ENCODE measurements around the gene TMEM178B. TPM values are rescaled to one million over a fixed set of nuclear protein-coding genes. Genes with fewer than 3 reads are reported as not detected.
A peak's percentile ranks its signal among the peaks of the same experiment; 100 is the strongest.

TMEM178B gene
- total RNA-seq, 2 donors from 2014 or later, result 1.7 to 2.1 TPM

DNA sequence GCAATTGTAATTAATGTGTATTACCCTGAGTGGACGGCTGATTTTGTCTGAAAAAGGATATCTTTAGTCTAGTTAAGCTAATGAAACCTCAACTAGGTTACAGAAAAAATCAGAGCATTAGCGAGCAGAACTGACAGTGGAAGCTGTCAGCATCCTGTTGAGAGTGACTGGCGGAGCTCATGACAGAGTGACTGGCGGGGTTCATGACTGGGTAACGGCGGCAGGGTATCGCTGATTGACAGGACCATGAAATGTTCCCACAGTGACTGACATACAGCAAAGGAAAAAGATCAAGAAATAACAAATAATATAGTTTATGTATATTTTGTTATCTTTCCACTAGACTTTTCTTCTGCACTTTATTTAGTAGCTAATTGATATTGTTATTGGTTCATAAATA lies 274.9 kb downstream of the TMEM178B start:
- ATAC-seq (replicated peaks), result no peak
- H3K4me1 Mint-ChIP-seq, result no peaks in the 10 kb centered on the region
- no peaks in the 10 kb centered on the region for H3K9me3 Mint-ChIP-seq
- H3K4me3 Mint-ChIP-seq, result no peak overlapping the region
- H3K36me3 Mint-ChIP-seq (ENCODE audit: low read depth), result no peaks in the 10 kb centered on the region
- H3K27me3 Mint-ChIP-seq, result peaks cover 17% of the 10 kb centered on the region
- no peak overlapping the region for H3K27ac Mint-ChIP-seq

DNA sequence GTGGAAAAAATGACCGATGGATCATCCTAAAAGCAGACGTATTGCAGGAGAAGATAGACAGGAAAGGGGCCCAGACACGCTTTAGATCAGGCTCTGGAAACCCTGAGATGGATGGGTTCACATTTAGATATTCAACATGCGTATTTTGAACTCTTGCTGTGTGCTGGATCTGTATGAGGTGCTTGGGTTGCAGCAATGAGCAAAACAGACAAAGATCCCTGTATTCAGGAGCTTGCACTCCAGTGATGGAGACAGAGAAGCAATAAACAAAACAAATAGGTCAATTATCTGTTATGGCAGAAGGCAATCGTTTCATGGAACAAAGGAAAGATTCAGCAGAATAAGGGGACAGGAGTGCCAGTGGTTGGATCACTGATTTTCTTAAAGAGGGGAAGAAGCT lies 275.5 kb downstream of the TMEM178B start:
- Mint-ChIP-seq H3K36me3 (ENCODE audit: low read depth) (no peaks in the 10 kb centered on the region), H3K27me3 (peaks cover 17% of the 10 kb centered on the region), H3K9me3 (no peaks in the 10 kb centered on the region), H3K4me3 (no peak overlapping the region), H3K27ac (no peak overlapping the region), H3K4me1 (peaks cover 2% of the 10 kb centered on the region)
- ATAC-seq (replicated peaks), result no peak

DNA sequence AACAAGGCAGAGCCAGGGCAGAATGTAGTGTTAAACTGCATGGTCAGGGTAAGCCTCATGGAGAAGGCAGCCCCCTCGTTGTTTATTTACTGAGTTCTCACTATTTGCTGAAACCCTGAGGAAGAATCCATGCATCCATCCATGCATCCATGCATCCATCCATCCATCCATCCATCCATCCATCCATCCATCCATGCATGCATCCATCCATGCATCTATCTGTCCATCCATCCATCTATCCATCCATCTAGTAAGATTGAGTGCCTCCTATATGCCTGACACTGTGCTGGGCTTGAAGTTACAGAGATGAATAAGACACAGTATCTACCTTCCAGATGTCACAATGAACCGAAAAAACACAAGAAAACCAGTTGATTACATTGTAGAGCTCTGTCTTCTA lies 275.9 kb downstream of the TMEM178B start:
- Mint-ChIP-seq H3K27ac (no peak overlapping the region), H3K4me1 (peaks cover 5% of the 10 kb centered on the region), H3K27me3 (peaks cover 17% of the 10 kb centered on the region), H3K36me3 (ENCODE audit: low read depth) (no peaks in the 10 kb centered on the region), H3K9me3 (no peaks in the 10 kb centered on the region), H3K4me3 (no peak overlapping the region)
- no peak for ATAC-seq (replicated peaks)

DNA sequence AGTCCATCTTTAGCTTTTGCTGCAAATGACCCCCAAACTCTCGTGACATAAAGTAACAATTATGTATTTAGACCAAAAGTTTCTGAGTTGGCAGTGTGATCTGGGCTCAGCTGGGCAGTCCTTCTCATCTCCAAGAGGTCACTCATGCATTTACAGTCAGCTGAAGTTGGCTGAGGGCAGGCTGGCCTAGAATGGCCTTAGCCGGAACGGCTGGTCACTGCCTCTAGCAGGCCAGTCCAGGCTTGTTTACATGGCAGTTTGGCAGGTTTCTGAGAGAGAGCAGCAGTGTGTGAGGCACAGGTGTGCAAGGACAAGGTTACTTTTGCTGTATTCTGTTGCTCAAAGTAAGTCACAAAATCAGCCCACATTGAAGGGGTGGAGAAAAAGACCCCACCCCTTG lies 277.3 kb downstream of the TMEM178B start:
- Mint-ChIP-seq H3K4me1 (peaks cover 5% of the 10 kb centered on the region), H3K27me3 (peaks cover 17% of the 10 kb centered on the region), H3K4me3 (no peak overlapping the region), H3K9me3 (no peaks in the 10 kb centered on the region), H3K27ac (no peak overlapping the region), H3K36me3 (ENCODE audit: low read depth) (no peaks in the 10 kb centered on the region)
- ATAC-seq (replicated peaks), result no peak

DNA sequence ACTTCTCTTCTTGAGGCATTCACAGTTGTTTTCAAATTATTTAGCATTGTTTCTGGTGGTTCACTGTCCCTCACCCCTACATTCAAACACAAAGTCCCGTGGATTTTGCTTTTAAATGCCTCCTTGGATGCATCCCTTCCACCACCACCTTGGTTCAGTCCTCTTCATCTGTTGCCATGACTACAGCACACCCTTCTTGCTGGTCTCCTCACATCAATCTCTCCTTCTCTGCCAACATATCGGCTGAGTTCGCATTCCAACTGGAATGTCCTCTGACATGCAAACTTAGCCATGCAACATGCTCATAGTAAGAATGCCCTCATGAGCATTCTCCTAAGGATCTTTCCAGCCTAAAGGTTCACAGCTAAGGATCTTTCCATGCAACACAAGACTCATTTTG lies 279.1 kb downstream of the TMEM178B start:
- H3K4me1 Mint-ChIP-seq, result peaks cover 5% of the 10 kb centered on the region
- H3K36me3 Mint-ChIP-seq (ENCODE audit: low read depth), result no peaks in the 10 kb centered on the region
- peaks cover 21% of the 10 kb centered on the region for H3K27me3 Mint-ChIP-seq
- no peak for ATAC-seq (replicated peaks)
- no peak overlapping the region for H3K27ac Mint-ChIP-seq
- H3K9me3 Mint-ChIP-seq, result no peaks in the 10 kb centered on the region
- no peak overlapping the region for H3K4me3 Mint-ChIP-seq

DNA sequence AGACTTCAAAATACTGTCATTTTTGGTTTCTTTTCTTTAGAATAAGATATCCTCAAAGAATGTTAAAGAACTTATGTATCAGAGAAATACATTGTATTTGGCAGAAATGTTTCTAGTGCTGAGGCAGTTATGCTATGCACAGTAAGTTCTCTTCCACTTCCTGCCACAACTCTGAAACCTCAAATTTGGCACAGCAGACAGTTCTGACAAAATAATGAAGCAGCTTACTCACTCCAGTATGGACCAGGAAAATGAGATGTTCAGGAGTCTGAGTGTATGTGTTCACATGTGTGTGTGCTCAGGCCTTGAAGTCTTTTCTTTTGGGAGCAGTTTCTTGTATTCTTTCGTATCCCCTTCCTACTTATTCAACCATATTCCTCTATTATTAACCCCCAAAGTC lies 280.4 kb downstream of the TMEM178B start:
- peak; percentile 61 for ATAC-seq (replicated peaks)
- peaks cover 16% of the 10 kb centered on the region for H3K27me3 Mint-ChIP-seq
- peaks cover 5% of the 10 kb centered on the region for H3K4me1 Mint-ChIP-seq
- H3K4me3 Mint-ChIP-seq, result no peak overlapping the region
- no peaks in the 10 kb centered on the region for H3K36me3 Mint-ChIP-seq (ENCODE audit: low read depth)
- peaks cover 2% of the 10 kb centered on the region for H3K9me3 Mint-ChIP-seq
- H3K27ac Mint-ChIP-seq, result no peak overlapping the region

DNA sequence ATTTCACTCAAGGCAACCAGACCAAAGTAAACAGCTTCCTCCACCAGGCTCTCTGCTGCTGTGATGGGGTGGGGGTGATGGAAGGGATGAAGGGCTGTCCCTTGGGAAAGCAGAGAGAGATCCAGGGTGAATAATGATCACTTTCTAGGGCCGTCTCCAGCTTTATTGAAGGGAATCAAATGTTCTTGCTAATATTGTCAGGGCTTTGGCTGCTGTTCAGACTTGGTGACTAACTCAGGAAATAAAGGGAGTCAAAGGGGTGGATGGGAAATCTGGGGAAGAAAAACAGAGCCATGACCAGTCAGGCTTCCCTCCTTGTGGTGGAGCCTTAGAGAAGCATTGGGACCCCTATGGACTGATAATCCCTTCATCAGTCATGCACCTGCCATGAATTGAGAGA lies 281.2 kb downstream of the TMEM178B start:
- H3K27ac Mint-ChIP-seq, result no peak overlapping the region
- no peaks in the 10 kb centered on the region for H3K36me3 Mint-ChIP-seq (ENCODE audit: low read depth)
- peaks cover 3% of the 10 kb centered on the region for H3K9me3 Mint-ChIP-seq
- no peak overlapping the region for H3K4me3 Mint-ChIP-seq
- peaks cover 5% of the 10 kb centered on the region for H3K4me1 Mint-ChIP-seq
- ATAC-seq (replicated peaks), result no peak
- H3K27me3 Mint-ChIP-seq, result peaks cover 10% of the 10 kb centered on the region

DNA sequence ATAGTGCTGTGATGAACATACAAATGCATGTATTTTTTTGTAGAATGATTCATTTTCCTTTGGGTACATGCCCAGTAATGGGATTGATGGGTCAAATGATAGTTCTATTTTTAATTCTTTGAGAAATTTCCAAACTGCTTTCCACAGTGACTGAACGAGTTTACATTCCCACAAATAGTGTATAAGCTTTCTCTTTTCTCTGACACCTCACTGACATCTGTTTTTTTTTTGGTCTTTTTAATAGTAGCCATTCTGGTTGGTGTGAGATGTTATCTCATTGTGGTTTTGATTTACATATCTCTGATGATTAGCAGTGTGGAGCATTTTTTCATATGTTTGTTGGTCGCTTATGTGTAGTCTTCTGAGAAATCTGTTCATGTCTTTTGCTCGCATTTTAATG lies 282.3 kb downstream of the TMEM178B start:
- H3K27ac Mint-ChIP-seq, result no peak overlapping the region
- no peaks in the 10 kb centered on the region for H3K36me3 Mint-ChIP-seq (ENCODE audit: low read depth)
- H3K4me1 Mint-ChIP-seq, result peaks cover 5% of the 10 kb centered on the region
- H3K27me3 Mint-ChIP-seq, result peaks cover 8% of the 10 kb centered on the region
- peaks cover 3% of the 10 kb centered on the region for H3K9me3 Mint-ChIP-seq
- no peak overlapping the region for H3K4me3 Mint-ChIP-seq
- ATAC-seq (replicated peaks), result no peak

DNA sequence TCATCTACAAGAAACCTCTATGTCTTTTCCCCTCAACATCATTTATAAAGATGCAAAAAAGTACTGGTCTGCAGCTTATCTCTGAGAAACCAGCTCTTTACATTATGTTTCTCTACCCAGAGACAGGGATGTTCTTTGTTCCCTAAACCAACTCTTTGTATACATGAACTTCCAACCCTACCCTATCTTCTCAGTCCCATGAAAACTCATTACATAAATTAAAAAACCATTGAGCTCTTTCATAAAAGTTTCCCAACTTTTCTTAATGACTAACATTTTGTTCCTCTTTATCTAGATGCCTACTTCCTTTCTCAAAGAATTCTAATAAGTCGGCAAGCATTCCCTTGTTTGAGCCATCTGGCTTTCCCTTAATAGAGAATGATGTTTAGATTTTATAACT lies 284.5 kb downstream of the TMEM178B start:
- H3K4me3 Mint-ChIP-seq, result no peak overlapping the region
- no peak overlapping the region for H3K27ac Mint-ChIP-seq
- H3K4me1 Mint-ChIP-seq, result peaks cover 5% of the 10 kb centered on the region
- H3K27me3 Mint-ChIP-seq, result peaks cover 8% of the 10 kb centered on the region
- H3K36me3 Mint-ChIP-seq (ENCODE audit: low read depth), result no peaks in the 10 kb centered on the region
- H3K9me3 Mint-ChIP-seq, result peaks cover 3% of the 10 kb centered on the region
- no peak for ATAC-seq (replicated peaks)

DNA sequence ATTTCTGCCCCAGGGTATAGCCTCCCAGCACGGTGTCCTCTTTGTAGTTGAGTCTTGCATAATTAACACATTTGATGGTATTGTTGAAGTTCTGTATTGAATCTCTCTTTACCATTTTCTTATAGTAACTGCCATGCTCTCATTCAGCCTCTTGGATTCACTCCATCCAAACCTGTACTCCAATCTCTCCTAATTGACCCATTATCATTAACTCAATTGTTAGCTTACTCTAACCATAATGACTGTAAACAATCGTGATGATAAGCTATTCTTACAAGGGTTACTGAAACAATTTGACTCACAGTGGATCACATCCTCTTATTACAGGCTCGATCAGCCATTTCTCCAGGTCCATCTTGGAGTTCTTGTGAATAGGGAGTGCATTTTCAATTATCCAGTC lies 285.4 kb downstream of the TMEM178B start:
- Mint-ChIP-seq H3K36me3 (ENCODE audit: low read depth) (no peaks in the 10 kb centered on the region), H3K4me1 (peaks cover 5% of the 10 kb centered on the region), H3K27me3 (peaks cover 8% of the 10 kb centered on the region), H3K4me3 (no peak overlapping the region), H3K9me3 (peaks cover 3% of the 10 kb centered on the region), H3K27ac (no peak overlapping the region)
- ATAC-seq (replicated peaks), result no peak

DNA sequence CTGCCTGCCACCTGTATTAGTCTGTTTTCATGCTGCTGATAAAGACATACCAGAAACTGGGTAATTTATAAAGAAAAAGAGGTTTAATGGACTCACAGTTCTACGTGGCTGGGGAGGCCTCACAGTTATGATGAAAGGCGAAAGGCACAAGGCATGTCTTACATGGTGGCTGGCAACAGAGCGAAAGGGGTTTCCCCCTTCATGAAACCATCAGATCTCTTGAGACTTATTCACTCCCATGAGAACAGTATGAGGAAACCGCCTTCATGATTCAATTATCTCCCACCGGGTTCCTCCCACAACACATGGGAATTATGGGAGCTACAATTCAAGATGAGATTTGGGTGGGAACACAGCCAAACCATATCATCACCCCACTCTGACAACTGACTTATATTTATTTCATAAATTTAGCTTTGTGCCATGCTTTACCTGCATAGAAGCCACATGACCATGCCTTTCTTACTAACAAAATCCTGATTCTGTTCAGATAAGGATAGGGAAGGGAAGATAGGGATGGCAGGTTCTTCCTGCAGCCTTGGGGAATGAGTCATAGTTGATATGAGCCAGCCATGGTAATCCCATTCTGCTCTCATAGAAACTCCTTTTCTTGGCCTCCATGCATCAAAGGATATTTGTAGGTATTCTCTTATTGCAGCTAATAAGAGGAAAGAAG lies 286.0 kb downstream of the TMEM178B start:
- no peak overlapping the region for H3K27ac Mint-ChIP-seq
- no peak for ATAC-seq (replicated peaks)

DNA sequence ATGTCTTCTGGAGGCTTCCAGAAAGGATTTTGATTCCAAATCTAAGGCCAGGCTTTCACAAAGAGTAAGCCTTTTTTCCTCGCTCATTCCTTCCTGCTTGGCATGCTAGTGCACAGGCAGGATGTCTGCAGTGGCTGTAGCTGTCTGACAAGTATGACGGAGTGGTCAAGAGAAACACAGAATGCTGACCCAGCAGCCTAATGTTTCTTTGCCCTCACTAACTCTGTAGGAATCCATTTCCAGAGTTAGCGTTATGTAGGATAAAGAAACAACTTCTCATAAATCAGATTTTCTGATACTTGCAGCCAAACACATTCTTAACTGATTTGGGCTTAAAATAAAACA lies 286.5 kb downstream of the TMEM178B start:
- peaks cover 3% of the 10 kb centered on the region for H3K9me3 Mint-ChIP-seq
- no peaks in the 10 kb centered on the region for H3K36me3 Mint-ChIP-seq (ENCODE audit: low read depth)
- H3K4me1 Mint-ChIP-seq, result no peaks in the 10 kb centered on the region
- H3K27ac Mint-ChIP-seq, result no peak overlapping the region
- H3K27me3 Mint-ChIP-seq, result peaks cover 8% of the 10 kb centered on the region
- no peak for ATAC-seq (replicated peaks)
- no peak overlapping the region for H3K4me3 Mint-ChIP-seq

More for the DNA sequence above, 286.0 kb downstream of the TMEM178B start:
- peaks cover 8% of the 10 kb centered on the region for H3K27me3 Mint-ChIP-seq
- H3K4me1 Mint-ChIP-seq, result no peaks in the 10 kb centered on the region
- no peak overlapping the region for H3K4me3 Mint-ChIP-seq
- peaks cover 3% of the 10 kb centered on the region for H3K9me3 Mint-ChIP-seq
- H3K36me3 Mint-ChIP-seq (ENCODE audit: low read depth), result no peaks in the 10 kb centered on the region

DNA sequence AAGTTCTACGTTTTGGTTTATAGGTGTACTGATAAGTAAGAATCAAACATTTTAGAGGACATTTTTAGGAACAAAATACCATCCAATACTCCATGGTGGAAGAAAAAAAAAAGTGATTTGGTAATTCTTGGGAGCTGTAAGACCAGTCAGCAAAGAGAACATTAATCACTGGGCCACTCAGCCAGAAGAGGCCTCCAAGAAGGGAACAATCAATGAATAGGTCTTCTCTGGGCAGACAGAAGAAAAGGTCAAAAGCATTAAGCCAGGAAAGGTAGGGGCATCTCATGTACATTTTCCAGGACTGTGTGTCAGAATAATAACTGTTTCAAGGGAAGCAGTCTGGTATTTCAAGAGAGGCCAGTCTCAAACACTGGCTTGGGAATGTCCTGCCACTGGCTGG lies 286.9 kb downstream of the TMEM178B start:
- H3K9me3 Mint-ChIP-seq, result peaks cover 3% of the 10 kb centered on the region
- H3K27ac Mint-ChIP-seq, result no peak overlapping the region
- peaks cover 8% of the 10 kb centered on the region for H3K27me3 Mint-ChIP-seq
- H3K4me3 Mint-ChIP-seq, result no peak overlapping the region
- H3K36me3 Mint-ChIP-seq (ENCODE audit: low read depth), result no peaks in the 10 kb centered on the region
- no peak for ATAC-seq (replicated peaks)
- no peaks in the 10 kb centered on the region for H3K4me1 Mint-ChIP-seq

DNA sequence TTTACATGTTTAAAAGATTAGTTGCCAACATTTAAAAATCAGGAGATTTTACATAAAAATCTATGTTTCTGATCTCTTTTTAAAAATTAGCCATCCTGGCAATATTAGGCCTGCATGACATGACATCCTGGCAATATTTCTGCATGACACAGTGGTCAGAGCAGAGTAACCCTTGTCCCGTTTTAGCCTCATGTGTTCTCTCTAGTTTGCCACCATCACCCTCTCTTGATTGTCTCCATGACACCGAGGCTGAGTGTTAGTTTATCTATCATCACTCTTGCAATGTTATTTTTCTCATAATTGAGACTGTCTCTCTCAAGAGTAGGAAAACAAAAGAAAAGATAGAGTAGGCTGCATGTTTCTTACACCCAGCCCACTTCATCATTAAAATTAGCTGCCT lies 287.6 kb downstream of the TMEM178B start:
- H3K4me3 Mint-ChIP-seq, result no peak overlapping the region
- no peak for ATAC-seq (replicated peaks)
- H3K4me1 Mint-ChIP-seq, result no peaks in the 10 kb centered on the region
- H3K36me3 Mint-ChIP-seq (ENCODE audit: low read depth), result no peaks in the 10 kb centered on the region
- H3K27ac Mint-ChIP-seq, result no peak overlapping the region
- peaks cover 3% of the 10 kb centered on the region for H3K9me3 Mint-ChIP-seq
- peaks cover 11% of the 10 kb centered on the region for H3K27me3 Mint-ChIP-seq

DNA sequence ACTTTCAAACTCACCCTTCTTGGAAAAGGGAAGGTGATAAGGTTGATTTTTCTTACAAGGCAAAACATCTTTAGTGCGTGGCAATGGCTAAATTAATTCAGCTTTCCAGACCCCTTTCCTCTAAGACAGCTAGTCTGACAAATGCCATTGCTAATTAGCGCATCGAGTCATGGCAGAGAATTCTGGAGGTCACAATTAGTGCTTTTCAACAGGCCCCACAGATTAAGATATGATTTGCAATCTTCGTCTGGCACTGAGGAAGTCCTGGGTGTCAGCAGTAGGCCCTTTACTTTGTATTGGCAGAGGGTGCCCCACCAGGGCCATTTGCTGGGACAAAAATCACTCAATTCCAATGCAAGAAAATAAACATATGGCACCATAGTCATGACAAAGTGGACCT lies 288.1 kb downstream of the TMEM178B start:
- H3K27ac Mint-ChIP-seq, result no peak overlapping the region
- no peak for ATAC-seq (replicated peaks)
- no peaks in the 10 kb centered on the region for H3K36me3 Mint-ChIP-seq (ENCODE audit: low read depth)
- no peak overlapping the region for H3K4me3 Mint-ChIP-seq
- peaks cover 13% of the 10 kb centered on the region for H3K27me3 Mint-ChIP-seq
- no peaks in the 10 kb centered on the region for H3K4me1 Mint-ChIP-seq
- H3K9me3 Mint-ChIP-seq, result peaks cover 3% of the 10 kb centered on the region
